ENCODE results near the gene COA7. TPM values are rescaled to one million over a fixed set of nuclear protein-coding genes. Genes with fewer than 3 reads are reported as not detected.
A peak's percentile ranks its signal among the peaks of the same experiment; 100 is the strongest.

The COA7 gene
- total RNA-seq, 1 experiment from 2014 or later: 43.7 TPM

GRCh38 chr1:52727114-52727586 lies 29.0 kb upstream of the COA7 start (continued):
- TF ChIP-seq NFATC4 (CRISPR knock-in tag; IDR thresholded peaks at IDR 0.05) (no peak), MYBL2 (CRISPR knock-in tag; IDR thresholded peaks at IDR 0.05) (no peak), ATF6 (CRISPR knock-in tag; IDR thresholded peaks at IDR 0.05) (no peak), ZNF423 (CRISPR knock-in tag; IDR thresholded peaks at IDR 0.05) (no peak), ZNF512 (CRISPR knock-in tag; IDR thresholded peaks at IDR 0.05; ENCODE audit: borderline replicate concordance) (no peak), OVOL2 (CRISPR knock-in tag; IDR thresholded peaks at IDR 0.05; ENCODE audit: borderline replicate concordance) (no peak)
- TF ChIP-seq, protein P1, sequence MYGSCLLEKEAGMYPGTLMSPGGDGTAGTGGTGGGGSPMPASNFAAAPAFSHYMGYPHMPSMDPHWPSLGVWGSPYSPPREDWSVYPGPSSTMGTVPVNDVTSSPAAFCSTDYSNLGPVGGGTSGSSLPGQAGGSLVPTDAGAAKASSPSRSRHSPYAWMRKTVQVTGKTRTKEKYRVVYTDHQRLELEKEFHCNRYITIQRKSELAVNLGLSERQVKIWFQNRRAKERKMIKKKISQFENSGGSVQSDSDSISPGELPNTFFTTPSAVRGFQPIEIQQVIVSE (CRISPR knock-in tag; IDR thresholded peaks at IDR 0.05; ENCODE audit: borderline replicate concordance): no peak
- TF ChIP-seq, protein P2, sequence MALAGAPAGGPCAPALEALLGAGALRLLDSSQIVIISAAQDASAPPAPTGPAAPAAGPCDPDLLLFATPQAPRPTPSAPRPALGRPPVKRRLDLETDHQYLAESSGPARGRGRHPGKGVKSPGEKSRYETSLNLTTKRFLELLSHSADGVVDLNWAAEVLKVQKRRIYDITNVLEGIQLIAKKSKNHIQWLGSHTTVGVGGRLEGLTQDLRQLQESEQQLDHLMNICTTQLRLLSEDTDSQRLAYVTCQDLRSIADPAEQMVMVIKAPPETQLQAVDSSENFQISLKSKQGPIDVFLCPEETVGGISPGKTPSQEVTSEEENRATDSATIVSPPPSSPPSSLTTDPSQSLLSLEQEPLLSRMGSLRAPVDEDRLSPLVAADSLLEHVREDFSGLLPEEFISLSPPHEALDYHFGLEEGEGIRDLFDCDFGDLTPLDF (CRISPR knock-in tag; IDR thresholded peaks at IDR 0.05): no peak
- TF ChIP-seq, protein P3, sequence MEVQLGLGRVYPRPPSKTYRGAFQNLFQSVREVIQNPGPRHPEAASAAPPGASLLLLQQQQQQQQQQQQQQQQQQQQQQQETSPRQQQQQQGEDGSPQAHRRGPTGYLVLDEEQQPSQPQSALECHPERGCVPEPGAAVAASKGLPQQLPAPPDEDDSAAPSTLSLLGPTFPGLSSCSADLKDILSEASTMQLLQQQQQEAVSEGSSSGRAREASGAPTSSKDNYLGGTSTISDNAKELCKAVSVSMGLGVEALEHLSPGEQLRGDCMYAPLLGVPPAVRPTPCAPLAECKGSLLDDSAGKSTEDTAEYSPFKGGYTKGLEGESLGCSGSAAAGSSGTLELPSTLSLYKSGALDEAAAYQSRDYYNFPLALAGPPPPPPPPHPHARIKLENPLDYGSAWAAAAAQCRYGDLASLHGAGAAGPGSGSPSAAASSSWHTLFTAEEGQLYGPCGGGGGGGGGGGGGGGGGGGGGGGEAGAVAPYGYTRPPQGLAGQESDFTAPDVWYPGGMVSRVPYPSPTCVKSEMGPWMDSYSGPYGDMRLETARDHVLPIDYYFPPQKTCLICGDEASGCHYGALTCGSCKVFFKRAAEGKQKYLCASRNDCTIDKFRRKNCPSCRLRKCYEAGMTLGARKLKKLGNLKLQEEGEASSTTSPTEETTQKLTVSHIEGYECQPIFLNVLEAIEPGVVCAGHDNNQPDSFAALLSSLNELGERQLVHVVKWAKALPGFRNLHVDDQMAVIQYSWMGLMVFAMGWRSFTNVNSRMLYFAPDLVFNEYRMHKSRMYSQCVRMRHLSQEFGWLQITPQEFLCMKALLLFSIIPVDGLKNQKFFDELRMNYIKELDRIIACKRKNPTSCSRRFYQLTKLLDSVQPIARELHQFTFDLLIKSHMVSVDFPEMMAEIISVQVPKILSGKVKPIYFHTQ (CRISPR knock-in tag; IDR thresholded peaks at IDR 0.05): no peak

DNA sequence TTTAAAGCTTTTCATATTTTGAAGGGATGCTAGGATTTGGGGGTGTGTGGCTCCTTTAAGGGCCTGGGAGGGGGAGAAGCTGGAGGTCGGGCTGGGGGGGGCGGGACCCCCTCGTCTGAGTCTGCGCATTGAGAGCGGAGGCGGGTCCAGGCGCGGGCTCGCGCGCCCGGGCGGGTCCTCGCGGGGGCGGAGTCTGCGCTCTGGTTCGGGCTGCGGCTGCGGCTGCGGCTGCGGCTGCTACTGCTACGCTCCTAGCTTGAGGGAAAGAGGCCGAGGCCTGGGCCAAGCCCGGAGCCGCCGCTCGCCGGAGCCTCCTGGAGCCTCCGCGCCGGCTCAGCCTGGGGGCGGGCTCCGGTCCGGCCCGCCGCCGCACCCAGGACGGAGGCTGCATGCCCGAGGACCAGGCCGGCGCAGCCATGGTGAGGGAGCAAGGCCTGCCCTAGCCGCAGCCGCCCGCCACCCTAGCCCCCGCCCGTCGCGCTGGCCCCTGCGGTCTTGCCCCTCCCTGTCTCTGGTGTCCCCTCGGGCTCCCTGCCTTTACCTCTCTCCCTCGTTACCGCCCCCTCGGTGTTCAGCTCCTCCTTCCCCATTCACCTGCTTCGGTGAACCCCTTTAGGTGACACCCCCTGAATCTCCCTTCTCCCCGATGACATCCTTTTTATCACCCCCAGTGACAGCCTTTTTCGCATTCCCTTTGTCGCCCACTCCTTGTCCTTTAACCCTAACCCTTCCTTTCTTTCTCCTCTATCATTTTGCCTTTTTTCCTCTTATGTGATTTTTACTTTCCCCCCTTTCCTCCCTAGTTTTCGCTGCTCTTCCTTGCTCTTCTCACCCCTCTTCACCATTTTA lies 28.3 kb upstream of the COA7 start, which contains the start of gene ZYG11B:
ZYG11B (plus strand) TSS at position 189 of the 849 bp plus-strand sequence; CDS start at position 390, 201 bp downstream.
- POLR2A ChIA-PET: interaction anchor here (0.5 to 1.1 kb wide), 3 partner anchors 23 to 173 kb away, joined by 3 to 7 read pairs (median 3); partner anchors contain the start of gene TUT4
- DNase-seq (ENCODE audit: low spot score): peak; percentile 92
- TF ChIP-seq ZNF396 (CRISPR knock-in tag; IDR thresholded peaks at IDR 0.05; ENCODE audit: borderline replicate concordance) (no peak), OVOL2 (CRISPR knock-in tag; IDR thresholded peaks at IDR 0.05; ENCODE audit: borderline replicate concordance) (no peak), NR1H2 (CRISPR knock-in tag; IDR thresholded peaks at IDR 0.05) (no peak), USF1 (CRISPR knock-in tag; IDR thresholded peaks at IDR 0.05) (no peak), ZNF423 (CRISPR knock-in tag; IDR thresholded peaks at IDR 0.05) (no peak)
- TF ChIP-seq, protein P4, sequence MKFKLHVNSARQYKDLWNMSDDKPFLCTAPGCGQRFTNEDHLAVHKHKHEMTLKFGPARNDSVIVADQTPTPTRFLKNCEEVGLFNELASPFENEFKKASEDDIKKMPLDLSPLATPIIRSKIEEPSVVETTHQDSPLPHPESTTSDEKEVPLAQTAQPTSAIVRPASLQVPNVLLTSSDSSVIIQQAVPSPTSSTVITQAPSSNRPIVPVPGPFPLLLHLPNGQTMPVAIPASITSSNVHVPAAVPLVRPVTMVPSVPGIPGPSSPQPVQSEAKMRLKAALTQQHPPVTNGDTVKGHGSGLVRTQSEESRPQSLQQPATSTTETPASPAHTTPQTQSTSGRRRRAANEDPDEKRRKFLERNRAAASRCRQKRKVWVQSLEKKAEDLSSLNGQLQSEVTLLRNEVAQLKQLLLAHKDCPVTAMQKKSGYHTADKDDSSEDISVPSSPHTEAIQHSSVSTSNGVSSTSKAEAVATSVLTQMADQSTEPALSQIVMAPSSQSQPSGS (CRISPR knock-in tag; IDR thresholded peaks at IDR 0.05; ENCODE audit: borderline replicate concordance, low read depth): no peak
- TF ChIP-seq, protein P5, sequence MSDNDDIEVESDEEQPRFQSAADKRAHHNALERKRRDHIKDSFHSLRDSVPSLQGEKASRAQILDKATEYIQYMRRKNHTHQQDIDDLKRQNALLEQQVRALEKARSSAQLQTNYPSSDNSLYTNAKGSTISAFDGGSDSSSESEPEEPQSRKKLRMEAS (CRISPR knock-in tag; IDR thresholded peaks at IDR 0.05): no peak; the same call in 1 of the 2 replicates
- TF ChIP-seq, protein P3 (CRISPR knock-in tag; IDR thresholded peaks at IDR 0.05): no peak
- TF ChIP-seq, protein P6, sequence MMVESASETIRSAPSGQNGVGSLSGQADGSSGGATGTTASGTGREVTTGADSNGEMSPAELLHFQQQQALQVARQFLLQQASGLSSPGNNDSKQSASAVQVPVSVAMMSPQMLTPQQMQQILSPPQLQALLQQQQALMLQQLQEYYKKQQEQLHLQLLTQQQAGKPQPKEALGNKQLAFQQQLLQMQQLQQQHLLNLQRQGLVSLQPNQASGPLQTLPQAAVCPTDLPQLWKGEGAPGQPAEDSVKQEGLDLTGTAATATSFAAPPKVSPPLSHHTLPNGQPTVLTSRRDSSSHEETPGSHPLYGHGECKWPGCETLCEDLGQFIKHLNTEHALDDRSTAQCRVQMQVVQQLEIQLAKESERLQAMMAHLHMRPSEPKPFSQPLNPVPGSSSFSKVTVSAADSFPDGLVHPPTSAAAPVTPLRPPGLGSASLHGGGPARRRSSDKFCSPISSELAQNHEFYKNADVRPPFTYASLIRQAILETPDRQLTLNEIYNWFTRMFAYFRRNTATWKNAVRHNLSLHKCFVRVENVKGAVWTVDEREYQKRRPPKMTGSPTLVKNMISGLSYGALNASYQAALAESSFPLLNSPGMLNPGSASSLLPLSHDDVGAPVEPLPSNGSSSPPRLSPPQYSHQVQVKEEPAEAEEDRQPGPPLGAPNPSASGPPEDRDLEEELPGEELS (CRISPR knock-in tag; IDR thresholded peaks at IDR 0.05): peak; percentile 73; the same call in 1 of the 2 replicates

More for the DNA sequence above, 28.3 kb upstream of the COA7 start, which contains the start of gene ZYG11B:
- Mint-ChIP-seq H3K36me3 (no peaks in the 10 kb centered on the region), H3K9me3 (no peaks in the 10 kb centered on the region), H3K4me3 (peak within 1 kb of the TSS; percentile 86), H3K27ac (peak within 1 kb of the TSS; percentile 4), H3K4me1 (peaks cover 18% of the 10 kb centered on the region), H3K27me3 (ENCODE audit: low read depth) (no peaks in the 10 kb centered on the region)
- peak; percentile 98 for ATAC-seq
- CTCF ChIA-PET: interaction anchor here (1.0 to 1.9 kb wide), 3 partner anchors 23 to 179 kb away, joined by 3 to 8 read pairs (median 3); no protein-coding TSS in a partner anchor
